Central memory CD8-positive, alpha-beta T cell (primary cell): ENCODE results near the gene BFSP1.

Source experiments
- ATAC-seq: fragments of 150-1000 bp; cut with Tn5 transposase; replicated peaks from 2 replicates; pipeline ENCODE4 v1.10.0; 2022; ENCODE audit warnings: mild to moderate bottlenecking, moderate FRiP score, moderate number of reproducible peaks; ENCODE audit not compliant: poor library complexity, severe bottlenecking; ENCODE audit errors: extremely low read depth
- DNase-seq, 2 donors: peaks; one replicate each; pipeline ENCODE4 v3.0.0; 2021; ENCODE audit warnings: low spot score in 2 of 2
- H3K27ac Mint-ChIP-seq: one replicate; pipeline ENCODE4 v1.8.0; 2022; ENCODE audit warnings: low read depth, mild to moderate bottlenecking, moderate library complexity, mixed read lengths
- H3K27me3 Mint-ChIP-seq: one replicate; pipeline ENCODE4 v1.8.0; 2022; ENCODE audit warnings: mixed read lengths
- H3K36me3 Mint-ChIP-seq: one replicate; pipeline ENCODE4 v1.8.0; 2022; ENCODE audit warnings: mild to moderate bottlenecking, moderate library complexity, mixed read lengths; ENCODE audit not compliant: insufficient read depth
- H3K4me1 Mint-ChIP-seq: one replicate; pipeline ENCODE4 v1.8.0; 2022; ENCODE audit warnings: mixed read lengths
- H3K4me3 Mint-ChIP-seq: one replicate; pipeline ENCODE4 v1.8.0; 2022; ENCODE audit warnings: mild to moderate bottlenecking, moderate library complexity, mixed read lengths
- H3K9me3 Mint-ChIP-seq: one replicate; pipeline ENCODE4 v1.8.0; 2022; ENCODE audit warnings: mixed read lengths

BFSP1 gene

GRCh38 chr20:17566345-17566744 lies 35.2 kb upstream of the BFSP1 start:
- ATAC-seq (no peak), DNase-seq (no peak)
- Mint-ChIP-seq H3K4me3 (no peak overlapping the region), H3K36me3 (peaks cover 8% of the 10 kb centered on the region), H3K27me3 (no peaks in the 10 kb centered on the region), H3K4me1 (peaks cover 14% of the 10 kb centered on the region), H3K27ac (no peak overlapping the region), H3K9me3 (no peaks in the 10 kb centered on the region)

- Mint-ChIP-seq H3K36me3 (peaks cover 3% of the 10 kb centered on the region), H3K9me3 (no peaks in the 10 kb centered on the region), H3K27me3 (peaks cover 8% of the 10 kb centered on the region), H3K4me3 (no peak overlapping the region), H3K4me1 (peaks cover 5% of the 10 kb centered on the region), H3K27ac (no peak overlapping the region)
- ATAC-seq = no peak
- no peak for DNase-seq
Observed at GRCh38 chr20:17565169-17565845, 34.1 kb upstream of the BFSP1 start.

GRCh38 chr20:17562804-17563305 lies 31.7 kb upstream of the BFSP1 start:
- no peak overlapping the region for H3K27ac Mint-ChIP-seq
- H3K9me3 Mint-ChIP-seq = no peaks in the 10 kb centered on the region
- H3K4me1 Mint-ChIP-seq = no peaks in the 10 kb centered on the region
- no peak for ATAC-seq
- no peak for DNase-seq
- H3K27me3 Mint-ChIP-seq = peaks cover 13% of the 10 kb centered on the region
- no peaks in the 10 kb centered on the region for H3K36me3 Mint-ChIP-seq
- no peak overlapping the region for H3K4me3 Mint-ChIP-seq

GRCh38 chr20:17560344-17561074 lies 29.3 kb upstream of the BFSP1 start:
- peaks cover 13% of the 10 kb centered on the region for H3K27me3 Mint-ChIP-seq

GRCh38 chr20:17559338-17559737 lies 28.2 kb upstream of the BFSP1 start:
- ATAC-seq = no peak
- no peaks in the 10 kb centered on the region for H3K9me3 Mint-ChIP-seq
- no peaks in the 10 kb centered on the region for H3K4me1 Mint-ChIP-seq
- H3K36me3 Mint-ChIP-seq = no peaks in the 10 kb centered on the region
- H3K27me3 Mint-ChIP-seq = peaks cover 13% of the 10 kb centered on the region
- DNase-seq = no peak
- no peak overlapping the region for H3K27ac Mint-ChIP-seq
- no peak overlapping the region for H3K4me3 Mint-ChIP-seq

More at GRCh38 chr20:17560344-17561074, 29.3 kb upstream of the BFSP1 start:
- no peaks in the 10 kb centered on the region for H3K9me3 Mint-ChIP-seq
- H3K36me3 Mint-ChIP-seq = no peaks in the 10 kb centered on the region
- no peaks in the 10 kb centered on the region for H3K4me1 Mint-ChIP-seq
- H3K27ac Mint-ChIP-seq = no peak overlapping the region
- ATAC-seq (no peak), DNase-seq (no peak)
- H3K4me3 Mint-ChIP-seq = no peak overlapping the region

- no peaks in the 10 kb centered on the region for H3K36me3 Mint-ChIP-seq
- no peaks in the 10 kb centered on the region for H3K4me1 Mint-ChIP-seq
- DNase-seq (no peak), ATAC-seq (no peak)
- H3K27ac Mint-ChIP-seq = no peak overlapping the region
- H3K4me3 Mint-ChIP-seq = no peak overlapping the region
- no peaks in the 10 kb centered on the region for H3K9me3 Mint-ChIP-seq
- peaks cover 13% of the 10 kb centered on the region for H3K27me3 Mint-ChIP-seq
Observed at GRCh38 chr20:17558941-17559304, 27.7 kb upstream of the BFSP1 start.

GRCh38 chr20:17558154-17558940 lies 27.2 kb upstream of the BFSP1 start:
- DNase-seq = no peak
- Mint-ChIP-seq H3K36me3 (no peaks in the 10 kb centered on the region), H3K27me3 (peaks cover 13% of the 10 kb centered on the region), H3K9me3 (no peaks in the 10 kb centered on the region), H3K4me1 (no peaks in the 10 kb centered on the region), H3K4me3 (no peak overlapping the region), H3K27ac (no peak overlapping the region)
- ATAC-seq = no peak

- no peak for DNase-seq
- Mint-ChIP-seq H3K36me3 (no peaks in the 10 kb centered on the region), H3K27ac (no peak overlapping the region), H3K9me3 (no peaks in the 10 kb centered on the region), H3K27me3 (peaks cover 13% of the 10 kb centered on the region), H3K4me1 (no peaks in the 10 kb centered on the region), H3K4me3 (no peak overlapping the region)
- no peak for ATAC-seq
Observed at GRCh38 chr20:17557675-17558006, 26.5 kb upstream of the BFSP1 start.

GRCh38 chr20:17556837-17557674 lies 25.9 kb upstream of the BFSP1 start:
- no peaks in the 10 kb centered on the region for H3K9me3 Mint-ChIP-seq
- ATAC-seq = no peak
- H3K4me1 Mint-ChIP-seq = no peaks in the 10 kb centered on the region
- no peak overlapping the region for H3K27ac Mint-ChIP-seq
- no peak for DNase-seq
- H3K36me3 Mint-ChIP-seq = no peaks in the 10 kb centered on the region
- H3K4me3 Mint-ChIP-seq = no peak overlapping the region
- H3K27me3 Mint-ChIP-seq = peaks cover 13% of the 10 kb centered on the region

GRCh38 chr20:17555106-17555505 lies 23.9 kb upstream of the BFSP1 start:
- no peak for ATAC-seq
- Mint-ChIP-seq H3K27me3 (peaks cover 3% of the 10 kb centered on the region), H3K4me3 (no peak overlapping the region)

GRCh38 chr20:17549131-17549530 lies 18.0 kb upstream of the BFSP1 start:
- H3K4me3 Mint-ChIP-seq = no peak overlapping the region
- no peak overlapping the region for H3K27ac Mint-ChIP-seq
- H3K36me3 Mint-ChIP-seq = no peaks in the 10 kb centered on the region
- no peaks in the 10 kb centered on the region for H3K9me3 Mint-ChIP-seq
- DNase-seq = no peak
- peaks cover 18% of the 10 kb centered on the region for H3K27me3 Mint-ChIP-seq
- H3K4me1 Mint-ChIP-seq = no peaks in the 10 kb centered on the region
- no peak for ATAC-seq

More at GRCh38 chr20:17555106-17555505, 23.9 kb upstream of the BFSP1 start:
- DNase-seq = no peak
- Mint-ChIP-seq H3K9me3 (no peaks in the 10 kb centered on the region), H3K36me3 (no peaks in the 10 kb centered on the region), H3K27ac (no peak overlapping the region), H3K4me1 (no peaks in the 10 kb centered on the region)

GRCh38 chr20:17545127-17545526 lies 13.9 kb upstream of the BFSP1 start:
- H3K27me3 Mint-ChIP-seq = peaks cover 45% of the 10 kb centered on the region
- DNase-seq (no peak), ATAC-seq (no peak)
- H3K27ac Mint-ChIP-seq = no peak overlapping the region
- H3K36me3 Mint-ChIP-seq = no peaks in the 10 kb centered on the region
- H3K4me1 Mint-ChIP-seq = no peaks in the 10 kb centered on the region
- H3K9me3 Mint-ChIP-seq = no peaks in the 10 kb centered on the region
- no peak overlapping the region for H3K4me3 Mint-ChIP-seq
